Skeletal muscle cell (primary cell): Measurements from ENCODE around the gene ARHGAP5.
"Not testable (repeated sequence)": the region's sequence is repeated elsewhere in the genome, so short reads cannot be mapped to it uniquely, and the experiment has no call there.

ENCODE experiments used
- DNase-seq: peaks from one replicate; pipeline ENCODE4 v3.0.0-alpha.2; 2010; ENCODE audit warnings: low read depth
- H3K4me3 ChIP-seq: 2 replicates; pipeline ENCODE4 v1.5.1; 2011; ENCODE audit warnings: low read depth, mild to moderate bottlenecking, control low read depth, low read length, moderate library complexity

The ARHGAP5 gene

DNA sequence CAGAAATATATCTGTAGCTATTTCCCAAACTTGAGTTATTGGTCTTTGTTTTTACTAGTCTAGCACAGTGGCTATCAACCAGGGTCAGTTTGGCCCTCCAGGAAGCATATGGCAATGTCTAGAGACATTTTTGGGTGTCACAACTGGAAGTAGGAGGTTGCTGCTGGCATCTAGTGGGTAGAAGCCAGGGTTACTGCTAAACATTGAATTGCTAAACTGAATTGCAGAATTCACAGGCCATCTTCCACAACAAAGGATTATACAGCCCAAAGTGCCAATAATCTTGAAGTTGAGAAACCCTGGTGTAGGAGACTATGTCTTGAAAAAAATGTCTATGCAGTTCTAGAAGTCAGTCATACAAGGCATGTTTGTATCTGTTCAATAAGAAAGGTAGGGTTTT, 27.7 kb downstream of the ARHGAP5 start:
- no peak overlapping the region for H3K4me3 ChIP-seq
- DNase-seq, result no peak

DNA sequence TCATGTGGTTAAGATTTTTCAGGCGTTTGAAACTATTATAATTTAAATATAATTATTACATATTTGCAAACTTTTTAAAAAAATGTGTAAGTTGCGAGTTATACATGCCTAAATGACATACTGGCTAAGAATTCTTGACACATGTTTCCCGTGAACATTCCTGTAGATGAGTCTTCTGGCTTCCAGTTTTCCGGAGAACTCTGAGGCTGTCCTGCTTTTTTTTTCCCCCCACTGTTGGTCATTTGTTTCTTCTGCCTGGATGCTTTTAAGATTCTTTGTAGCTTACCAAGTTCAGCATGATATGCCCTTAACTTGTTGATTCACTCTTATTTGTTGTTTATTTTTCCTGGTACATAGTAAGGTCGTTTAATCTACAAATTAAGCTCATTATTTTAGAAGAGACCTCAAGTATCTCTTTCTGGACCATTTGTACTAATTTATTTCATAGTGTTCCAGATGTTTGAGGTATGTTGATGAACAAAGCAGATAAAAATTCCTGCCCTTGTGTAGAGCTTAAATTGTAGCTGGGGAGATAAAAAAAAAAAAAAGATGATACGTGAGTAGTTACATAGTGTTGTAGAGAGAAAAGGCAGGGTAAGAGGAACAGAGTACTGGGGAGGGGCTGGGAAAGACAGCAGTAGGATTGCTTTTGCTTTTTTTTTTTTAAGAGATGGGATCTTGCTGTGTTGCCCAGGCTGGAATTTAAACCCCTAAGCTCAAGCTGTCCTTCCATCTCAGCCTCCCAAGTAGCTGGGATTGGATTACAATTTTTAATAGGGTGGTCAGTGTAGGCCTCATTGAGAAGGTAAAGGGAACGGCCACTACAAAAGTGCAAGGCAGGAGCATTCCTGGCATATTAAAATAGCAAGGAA, 32.8 kb downstream of the ARHGAP5 start:
- H3K4me3 ChIP-seq, result no peak overlapping the region
- peak; percentile 31 for DNase-seq

DNA sequence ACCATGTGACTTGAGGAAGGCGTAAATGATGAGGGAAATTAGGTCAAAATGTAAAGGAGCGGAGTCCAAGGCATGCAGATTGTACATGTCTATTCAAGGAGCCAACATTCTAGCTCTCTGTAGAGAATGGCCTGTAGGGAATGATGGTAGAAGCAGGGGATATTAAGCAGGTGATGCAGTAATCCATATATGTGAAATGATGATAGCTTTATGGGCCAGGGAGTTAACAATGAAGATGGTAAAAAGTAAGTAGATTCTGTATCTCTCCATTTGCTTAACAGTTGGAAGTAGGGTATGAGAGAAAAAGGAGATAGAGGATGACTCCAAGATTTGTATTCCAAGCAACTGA, 33.4 kb downstream of the ARHGAP5 start:
- DNase-seq, result no peak

DNA sequence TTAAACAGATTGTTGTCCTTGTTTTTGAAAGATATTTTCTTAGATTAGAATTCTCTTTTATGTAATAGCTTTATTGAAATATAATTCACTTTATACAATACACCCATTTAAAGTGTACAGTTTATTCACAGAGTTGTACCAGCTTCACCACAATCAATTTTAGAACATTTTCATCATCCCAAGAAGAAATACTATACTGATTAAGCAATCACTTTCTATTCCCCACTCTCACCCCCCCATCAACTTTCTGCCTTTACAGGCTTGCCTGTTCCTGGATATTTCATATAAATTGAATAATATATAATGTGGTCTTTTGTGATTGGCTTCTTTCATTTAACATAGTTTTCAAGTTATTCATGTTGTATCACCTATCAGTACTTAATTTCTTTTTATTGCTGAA, 44.4 kb downstream of the ARHGAP5 start:
- DNase-seq, result no peak
- H3K4me3 ChIP-seq, result no peak overlapping the region

More for the DNA sequence above, 33.4 kb downstream of the ARHGAP5 start:
- no peak overlapping the region for H3K4me3 ChIP-seq

DNA sequence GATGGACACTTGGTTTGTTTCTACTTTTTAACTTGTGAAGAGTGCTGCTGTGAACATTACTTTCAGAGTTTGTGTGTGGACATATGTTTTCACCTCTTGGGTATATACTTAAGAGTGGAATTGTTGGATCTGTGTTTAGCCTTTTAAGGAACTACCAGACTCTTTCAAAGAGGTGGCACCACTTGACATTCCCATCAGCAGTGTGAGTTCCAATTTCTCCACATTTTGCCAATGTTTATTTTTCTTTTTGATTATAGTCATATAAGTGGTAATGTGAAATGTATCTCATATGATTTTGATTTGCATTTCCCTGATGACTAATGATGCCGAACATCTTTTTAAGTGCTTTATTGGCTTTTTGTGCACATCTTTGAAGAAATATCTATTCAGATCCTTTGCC, 44.8 kb downstream of the ARHGAP5 start:
- no peak overlapping the region for H3K4me3 ChIP-seq
- DNase-seq, result no peak

DNA sequence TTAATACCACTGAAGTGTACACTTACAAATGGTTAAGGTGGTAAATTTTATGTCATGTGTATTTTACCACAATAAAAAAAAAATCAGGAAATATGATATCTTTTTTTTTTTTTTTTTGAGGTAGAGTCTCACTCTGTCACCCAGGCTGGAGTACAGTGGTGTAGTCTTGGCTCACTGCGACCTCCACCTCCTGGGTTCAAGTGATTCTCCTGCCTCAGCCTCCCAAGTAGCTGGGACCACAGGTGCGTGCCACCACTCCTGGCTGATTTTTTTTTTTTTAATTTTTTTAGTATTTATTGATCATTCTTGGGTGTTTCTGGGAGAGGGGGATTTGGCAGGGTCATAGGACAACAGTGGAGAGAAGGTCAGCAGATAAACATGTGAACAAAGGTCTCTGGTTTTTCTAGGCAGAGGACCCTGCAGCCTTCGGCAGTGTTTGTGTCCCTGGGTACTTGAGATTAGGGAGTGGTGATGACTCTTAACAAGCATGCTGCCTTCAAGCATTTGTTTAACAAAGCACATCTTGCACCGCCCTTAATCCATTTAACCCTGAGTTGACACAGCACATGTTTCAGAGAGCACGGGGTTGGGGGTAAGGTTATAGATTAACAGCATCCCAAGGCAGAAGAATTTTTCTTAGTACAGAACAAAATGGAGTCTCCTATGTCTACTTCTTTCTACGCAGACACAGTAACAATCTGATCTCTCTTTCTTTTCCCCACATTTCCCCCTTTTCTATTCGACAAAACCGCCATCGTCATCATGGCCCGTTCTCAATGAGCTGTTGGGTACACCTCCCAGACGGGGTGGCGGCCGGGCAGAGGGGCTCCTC, 50.0 kb downstream of the ARHGAP5 start:
- H3K4me3 ChIP-seq, DNase-seq: not testable (repeated sequence)

DNA sequence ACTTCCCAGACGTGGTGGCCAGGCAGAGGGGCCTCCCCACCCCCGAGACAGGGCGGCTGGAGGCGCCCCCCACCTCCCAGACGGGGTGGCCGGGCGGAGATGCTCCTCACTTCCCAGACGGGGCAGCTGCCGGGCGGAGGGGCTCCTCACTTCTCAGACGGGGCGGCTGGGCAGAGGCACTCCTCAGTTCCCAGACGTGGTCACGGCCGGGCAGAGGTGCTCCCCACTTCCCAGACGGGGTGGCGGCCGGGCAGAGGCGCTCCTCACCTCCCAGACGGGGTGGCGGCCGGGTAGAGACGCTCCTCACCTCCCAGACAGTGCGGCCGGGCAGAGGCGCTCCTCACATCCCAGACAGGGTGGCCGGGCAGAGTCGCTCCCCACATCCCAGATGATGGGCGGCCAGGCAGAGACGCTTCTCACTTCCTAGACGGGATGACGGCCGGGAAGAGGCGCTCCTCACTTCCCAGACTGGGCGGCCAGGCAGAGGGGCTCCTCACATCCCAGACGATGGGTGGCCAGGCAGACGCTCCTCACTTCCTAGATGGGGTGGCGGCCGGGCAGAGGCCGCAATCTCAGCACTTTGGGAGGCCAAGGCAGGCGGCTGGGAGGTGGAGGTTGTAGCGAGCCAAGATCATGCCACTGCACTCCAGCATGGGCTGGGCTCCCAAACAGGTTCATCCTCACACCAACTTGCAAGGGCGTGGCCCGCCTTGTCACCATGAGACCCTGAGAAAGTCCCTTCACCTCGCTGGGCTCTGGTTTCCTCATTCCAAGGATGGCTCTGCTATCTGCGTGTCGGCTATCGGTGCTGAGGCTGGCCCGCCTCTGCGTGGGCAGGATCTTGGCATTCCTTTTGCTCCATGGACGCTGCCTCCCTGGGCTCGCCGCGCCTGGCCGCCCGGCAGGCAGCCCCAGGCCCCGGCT, 50.9 kb downstream of the ARHGAP5 start:
- not testable (repeated sequence) for H3K4me3 ChIP-seq, DNase-seq

DNA sequence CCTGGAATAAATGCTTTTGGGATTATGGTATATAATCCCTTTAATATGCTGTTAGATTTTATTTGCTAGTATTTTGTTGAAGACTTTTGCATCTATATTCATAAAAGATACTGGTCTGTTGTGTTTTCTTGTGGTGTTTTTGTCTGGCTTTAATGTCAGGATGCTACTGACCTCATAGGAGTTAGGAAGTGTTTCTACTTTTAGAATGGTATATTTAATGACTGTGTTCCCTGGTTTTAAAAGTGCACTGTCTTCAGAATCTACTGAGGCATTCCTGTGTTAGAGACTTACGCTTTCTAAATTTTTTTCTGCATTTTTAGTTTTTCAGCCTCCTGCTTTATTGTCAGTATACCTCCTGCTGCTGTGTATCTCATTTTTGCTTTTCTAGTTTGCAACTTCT, 51.6 kb downstream of the ARHGAP5 start:
- DNase-seq, result no peak
- H3K4me3 ChIP-seq, result no peak overlapping the region

DNA sequence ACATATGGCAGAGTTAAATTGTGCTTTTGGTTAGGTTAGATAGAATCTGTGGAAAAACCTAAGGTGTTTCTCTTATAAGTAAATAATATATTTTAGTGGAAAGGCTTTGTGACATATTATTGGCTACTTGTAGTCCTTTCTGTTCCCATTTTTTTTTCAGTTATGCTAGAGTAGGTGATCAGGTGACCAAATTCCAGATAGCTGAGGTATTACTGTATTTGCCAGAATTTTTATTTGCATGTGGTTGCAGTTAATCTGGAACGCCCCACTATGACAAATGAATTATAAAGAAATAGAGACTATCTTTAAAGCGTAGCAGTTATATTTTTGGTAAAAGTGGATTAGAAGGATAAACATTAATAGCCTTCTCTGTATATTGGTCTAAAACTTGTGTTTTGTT, 52.0 kb downstream of the ARHGAP5 start:
- no peak for DNase-seq
- H3K4me3 ChIP-seq, result no peak overlapping the region

DNA sequence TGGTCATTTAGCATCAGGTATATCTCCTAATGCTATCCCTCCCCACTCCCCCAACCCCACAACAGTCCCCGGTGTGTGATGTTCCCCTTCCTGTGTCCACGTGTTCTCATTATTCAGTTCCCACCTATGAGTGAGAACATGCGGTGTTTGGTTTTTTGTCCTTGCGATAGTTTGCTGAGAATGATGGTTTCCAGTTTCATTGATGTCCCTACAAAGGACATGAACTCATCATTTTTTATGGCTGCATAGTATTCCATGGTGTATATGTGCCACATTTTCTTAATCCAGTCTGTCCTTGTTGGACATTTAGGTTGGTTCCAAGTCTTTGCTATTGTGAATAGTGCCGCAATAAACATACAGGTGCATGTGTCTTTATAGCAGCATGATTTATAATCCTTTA, 54.6 kb downstream of the ARHGAP5 start:
- not testable (repeated sequence) for H3K4me3 ChIP-seq, DNase-seq

DNA sequence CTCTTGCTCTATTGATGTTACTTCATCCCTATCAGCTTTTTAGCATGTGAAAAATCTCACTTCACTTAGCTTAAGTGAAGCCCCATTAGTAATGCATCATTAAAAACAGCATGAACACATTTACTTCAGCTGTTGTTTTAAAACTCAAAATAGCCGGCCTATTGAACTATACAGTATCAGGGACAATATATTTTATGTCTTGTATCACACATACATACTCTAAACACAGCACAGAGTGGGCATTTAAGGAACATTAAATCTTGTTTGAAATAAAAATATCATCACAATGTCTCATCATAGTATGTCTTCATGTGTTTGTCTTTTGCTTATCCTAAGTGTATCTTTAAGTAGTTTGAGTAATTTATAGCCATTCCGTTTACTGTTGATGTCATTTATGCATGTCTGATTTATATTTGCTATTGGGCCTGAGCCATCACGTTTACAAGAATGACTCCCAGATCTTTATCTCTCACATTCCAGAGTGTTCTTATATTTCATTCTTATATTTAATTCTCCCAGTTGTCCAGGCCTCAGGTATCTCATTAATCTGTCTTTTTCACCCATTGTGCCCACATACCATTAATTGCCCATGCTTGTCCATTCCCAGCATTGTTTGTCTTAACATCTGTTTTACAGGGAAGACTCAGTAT, 57.5 kb downstream of the ARHGAP5 start:
- DNase-seq, result peak; percentile 20
- H3K4me3 ChIP-seq, result no peak overlapping the region

DNA sequence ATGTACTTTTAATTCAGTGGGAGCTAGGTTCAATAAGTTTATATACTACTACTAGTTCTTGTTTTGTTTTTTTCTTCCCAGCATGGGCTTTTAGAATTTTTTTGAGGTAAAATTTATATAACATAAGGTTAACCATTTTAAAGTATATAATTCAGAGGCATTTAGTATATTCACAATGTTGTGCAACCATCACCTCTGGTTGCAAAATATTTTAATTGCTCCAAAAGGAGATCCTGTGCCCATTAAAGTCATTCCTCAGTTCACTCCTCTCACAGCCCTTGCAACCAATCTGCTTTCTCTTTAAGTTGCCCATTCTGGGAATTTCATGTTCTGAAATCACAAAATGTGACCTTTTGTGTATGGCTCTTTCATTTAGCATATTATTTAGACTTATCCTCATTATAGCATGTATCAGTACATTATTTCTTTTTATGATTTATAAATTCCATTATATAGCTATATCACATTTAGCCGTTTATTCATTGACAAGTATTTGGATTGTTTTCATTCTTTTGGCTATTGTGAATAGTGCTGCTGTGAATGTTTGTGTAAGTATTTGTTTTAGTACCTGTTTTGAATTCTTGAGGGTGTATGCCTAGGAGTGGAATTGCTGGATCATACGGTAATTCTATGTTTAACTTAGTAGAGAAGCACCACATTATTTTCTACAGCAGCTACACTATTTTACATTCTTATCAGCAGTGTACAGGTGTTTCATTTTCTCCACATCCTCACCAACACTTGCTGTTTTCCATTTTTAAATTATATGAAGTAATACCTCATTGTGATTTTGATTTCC, 59.1 kb downstream of the ARHGAP5 start:
- DNase-seq, result no peak

DNA sequence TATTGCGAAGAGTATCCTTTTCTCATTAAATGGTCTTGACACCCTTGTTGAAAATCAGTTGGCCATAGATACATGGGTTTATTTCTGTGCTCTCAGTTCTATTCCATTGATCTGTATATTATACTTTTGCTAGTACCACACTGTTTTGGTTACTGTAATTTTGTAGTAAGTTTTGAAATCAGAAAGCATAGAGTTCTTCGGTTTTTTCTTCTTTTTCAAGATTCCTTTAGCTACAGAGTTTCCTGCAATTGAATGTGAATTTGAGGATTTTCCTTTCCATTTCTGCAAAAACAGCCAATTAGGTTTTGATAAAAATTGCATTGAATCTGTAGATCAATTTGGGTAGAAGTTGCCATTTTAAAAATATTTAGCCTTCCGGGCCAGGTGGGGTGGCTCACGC, 60.2 kb downstream of the ARHGAP5 start:
- H3K4me3 ChIP-seq, result no peak overlapping the region
- no peak for DNase-seq

More for the DNA sequence above, 59.1 kb downstream of the ARHGAP5 start:
- H3K4me3 ChIP-seq, result no peak overlapping the region

DNA sequence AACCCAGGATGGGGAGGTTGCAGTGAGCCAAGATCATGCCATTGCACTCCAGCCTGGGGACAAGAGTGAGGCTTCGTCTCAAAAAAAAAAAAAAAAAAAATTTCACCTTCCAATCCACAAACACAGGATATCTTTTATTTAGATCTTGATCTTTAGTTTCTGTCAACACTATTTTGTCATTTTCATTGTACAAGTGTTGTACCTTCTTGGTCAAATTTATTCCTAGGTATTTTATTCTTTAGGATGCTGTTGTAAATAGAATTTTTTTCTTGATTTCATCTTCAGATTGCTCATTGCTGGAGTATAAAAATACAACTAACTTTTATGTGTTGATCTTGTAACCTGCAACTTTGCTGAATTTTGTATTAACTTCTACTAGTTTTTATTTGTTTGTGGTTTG, 60.8 kb downstream of the ARHGAP5 start:
- DNase-seq, result no peak
- no peak overlapping the region for H3K4me3 ChIP-seq

DNA sequence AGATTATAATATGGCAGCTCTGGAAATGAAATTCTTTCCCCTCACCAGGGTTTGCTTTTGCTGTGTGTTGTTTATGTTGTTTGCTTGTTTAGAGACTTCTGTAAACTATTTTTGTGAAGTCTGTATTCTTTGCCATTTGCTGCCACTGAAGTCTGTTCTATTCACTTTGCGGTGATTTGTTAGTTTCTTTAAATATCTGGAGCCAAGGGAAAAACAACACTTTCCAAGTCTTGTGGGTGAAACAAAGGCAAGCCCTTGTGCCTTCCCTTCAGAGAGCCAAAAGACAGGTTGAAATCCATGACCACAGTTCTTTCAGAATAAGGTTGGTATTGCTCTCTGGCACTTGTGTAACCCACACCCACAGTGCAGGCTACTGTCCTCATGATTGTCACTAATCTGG, 65.2 kb downstream of the ARHGAP5 start:
- no peak overlapping the region for H3K4me3 ChIP-seq
- no peak for DNase-seq

DNA sequence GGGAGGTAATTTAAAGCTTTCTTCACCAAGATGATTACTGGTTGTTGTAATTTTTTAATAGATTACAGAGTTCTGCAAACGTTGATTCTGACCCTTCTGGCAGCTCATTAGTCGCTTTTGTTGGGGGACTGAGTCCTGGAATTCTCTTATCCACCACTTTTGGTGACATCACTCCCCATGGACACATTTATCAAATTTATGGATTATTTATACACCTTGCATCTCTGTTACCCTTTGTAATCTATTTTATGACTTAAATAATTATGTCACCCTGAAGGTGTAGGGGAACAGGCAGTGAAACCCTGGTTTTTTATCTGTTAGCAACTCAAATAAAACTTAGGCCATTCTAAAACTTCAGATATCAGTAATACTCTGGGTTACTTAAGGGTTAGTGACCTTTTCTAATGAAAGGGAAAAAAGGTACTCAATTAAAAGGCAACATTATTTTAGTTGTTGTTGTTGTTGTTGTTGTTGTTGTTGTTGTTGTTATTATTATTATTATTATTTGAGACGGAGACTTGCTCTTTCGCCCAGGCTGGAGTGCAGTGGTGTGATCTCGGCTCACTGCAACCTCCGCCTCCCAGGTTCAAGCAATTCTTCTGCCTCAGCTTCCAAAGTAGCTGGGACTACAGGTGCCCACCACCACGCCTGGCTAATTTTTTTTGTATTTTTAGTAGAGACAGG, 65.8 kb downstream of the ARHGAP5 start:
- DNase-seq, result no peak
- H3K4me3 ChIP-seq, result no peak overlapping the region

DNA sequence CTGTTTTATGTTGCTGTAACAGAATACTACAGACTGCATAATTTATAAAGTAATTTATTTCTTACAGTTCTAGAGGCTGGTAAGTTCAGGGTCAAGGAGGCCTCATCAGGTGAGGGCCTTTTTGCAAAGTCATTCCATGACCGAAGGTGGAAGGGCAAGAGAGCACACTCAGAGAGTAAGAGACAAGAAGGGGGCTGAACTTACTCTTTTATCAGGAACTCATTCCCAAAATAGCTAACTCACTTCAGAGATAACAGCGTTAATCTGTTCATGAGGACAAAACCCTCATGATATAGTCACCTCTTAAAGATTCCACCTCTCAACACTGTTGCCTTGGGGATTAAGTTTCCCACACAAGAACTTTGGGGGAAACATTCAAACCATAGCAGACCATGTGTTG, 73.3 kb downstream of the ARHGAP5 start:
- no peak overlapping the region for H3K4me3 ChIP-seq
- no peak for DNase-seq

DNA sequence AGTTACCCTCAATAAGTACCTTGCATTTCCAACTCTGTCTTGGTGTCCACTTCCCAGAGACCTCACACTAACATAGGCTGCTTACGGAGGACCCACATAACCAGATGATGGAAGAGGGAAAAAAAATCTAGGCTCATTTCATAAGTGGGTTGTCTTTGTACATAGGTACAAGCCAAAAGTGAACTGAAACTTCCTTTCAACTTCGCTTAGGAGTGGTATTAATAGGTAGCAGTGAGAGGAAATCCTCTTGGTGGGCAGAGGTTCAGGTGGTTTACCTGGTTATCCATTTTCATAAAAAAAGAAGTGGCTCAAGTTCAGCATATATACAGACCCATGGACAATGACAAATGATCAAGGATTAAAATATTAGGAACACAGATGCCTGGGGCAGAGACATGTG, 88.9 kb downstream of the ARHGAP5 start:
- no peak overlapping the region for H3K4me3 ChIP-seq
- DNase-seq, result no peak
